H1 (cell line): ENCODE measurements around the gene P2RY1. TPM values are rescaled to one million over a fixed set of nuclear protein-coding genes. Genes with fewer than 3 reads are reported as not detected.

Experiments
- CTCF ChIA-PET: fragments of 300-600 bp; sonication (Branson Sonifier 250); formaldehyde crosslinking; loops from one replicate; lab custom pipeline; 2021; ENCODE audit not compliant: partially characterized antibody; lab: Charles Lee
- POLR2A ChIA-PET: fragments of 300-600 bp; sonication (Branson Sonifier 250); formaldehyde crosslinking; loops from one replicate; lab custom pipeline; 2021; ENCODE audit warnings: inconsistent platforms; ENCODE audit not compliant: partially characterized antibody; lab: Charles Lee
- DNase-seq, 2 experiments: peaks; one replicate each; pipeline versions ENCODE4 v3.0.0 to v3.0.0-alpha.2; 2010 to 2022; ENCODE audit warnings: low spot score in 2 of 2, low read depth in 1 of 2, mixed read lengths in 1 of 2
- FAIRE-seq: peaks from 2 replicates; lab custom pipeline; 2011; peaks lifted over from hg19 to GRCh38; lab: Jason Lieb, UNC
- H2AFZ ChIP-seq: 2 replicates; pipeline ENCODE4 v1.8.1; 2012; ENCODE audit warnings: low read length, inconsistent platforms
- H2AK5ac ChIP-seq: 2 replicates; pipeline ENCODE4 v1.6.1; 2013; ENCODE audit warnings: low read depth, low read length
- H2BK120ac ChIP-seq: replicated peaks from 2 replicates; pipeline ENCODE3; 2013; ENCODE audit warnings: low read depth, low read length, inconsistent platforms
- H2BK12ac ChIP-seq: 2 replicates; pipeline ENCODE4 v1.6.1; 2013; ENCODE audit warnings: low read depth, low read length
- H2BK15ac ChIP-seq: 2 replicates; pipeline ENCODE4 v1.6.1; 2013; ENCODE audit warnings: low read length
- H2BK20ac ChIP-seq: 2 replicates; pipeline ENCODE4 v1.6.1; 2013; ENCODE audit warnings: low read length
- H2BK5ac ChIP-seq: 2 replicates; pipeline ENCODE4 v1.6.1; 2013; ENCODE audit warnings: low read depth, low read length
- H3K14ac ChIP-seq: 2 replicates; pipeline ENCODE4 v1.6.1; 2013; ENCODE audit warnings: inconsistent platforms; ENCODE audit not compliant: insufficient read length
- H3K18ac ChIP-seq: 2 replicates; pipeline ENCODE4 v1.6.1; 2013; ENCODE audit warnings: low read length; ENCODE audit errors: extremely low read depth
- H3K23ac ChIP-seq: 2 replicates; pipeline ENCODE4 v1.6.1; 2013; ENCODE audit warnings: inconsistent platforms; ENCODE audit not compliant: insufficient read length
- H3K23me2 ChIP-seq: 2 replicates; pipeline ENCODE4 v1.6.1; 2013; ENCODE audit warnings: low read depth, low read length
- H3K27ac ChIP-seq: 2 replicates; pipeline ENCODE4 v1.6.1; 2011; ENCODE audit warnings: low read depth, low read length, inconsistent platforms
- H3K27me3 ChIP-seq, 4 experiments: replicated peaks in 1 of 4; 1 replicate in 1 of 4; 2 replicates in 3 of 4; pipeline versions ENCODE4 v1.6.1 to v1.8.1; 2011 to 2013; ENCODE audit warnings: low read length in 3 of 4, mild to moderate bottlenecking in 3 of 4, inconsistent platforms in 2 of 4, mixed read lengths in 2 of 4, moderate library complexity in 1 of 4; ENCODE audit not compliant: control insufficient read depth in 3 of 4, insufficient read depth in 3 of 4; ENCODE audit errors: extremely low read depth in 1 of 4
- H3K36me3 ChIP-seq, 4 experiments: 2 replicates each; pipeline versions ENCODE4 v1.6.1 to v1.8.1; 2011 to 2013; ENCODE audit warnings: mild to moderate bottlenecking in 4 of 4, low read length in 3 of 4, moderate library complexity in 2 of 4, control low read depth in 1 of 4, inconsistent platforms in 1 of 4; ENCODE audit not compliant: insufficient read depth in 4 of 4, control insufficient read depth in 2 of 4
- H3K4ac ChIP-seq: replicated peaks from 2 replicates; pipeline ENCODE3; 2013; ENCODE audit warnings: low read length, low read depth, mixed read lengths, inconsistent platforms; ENCODE audit not compliant: insufficient read length
- H3K4me1 ChIP-seq, 4 experiments: replicated peaks in 1 of 4; 1 replicate in 1 of 4; 2 replicates in 3 of 4; pipeline versions ENCODE4 v1.6.1 to v1.8.1; 2011 to 2013; ENCODE audit warnings: low read length in 3 of 4, inconsistent platforms in 2 of 4, mixed read lengths in 1 of 4; ENCODE audit not compliant: insufficient read depth in 4 of 4, control insufficient read depth in 3 of 4
- H3K4me2 ChIP-seq, 2 experiments: 2 replicates each; pipeline versions ENCODE4 v1.6.1 to v1.8.1; 2011 to 2013; ENCODE audit warnings: low read depth in 2 of 2, low read length in 2 of 2, control low read depth in 1 of 2, inconsistent platforms in 1 of 2, mild to moderate bottlenecking in 1 of 2; ENCODE audit not compliant: insufficient read depth in 1 of 2
- H3K4me3 ChIP-seq, 4 experiments: fragments of 200-600, 300-600 bp in 1 of 4; sonication (generic), shearing (Covaris generic), sonication (Bioruptor Twin) in 1 of 4; 2 replicates each; pipeline versions ENCODE4 v1.5.1 to v1.8.1; 2011 to 2016; ENCODE audit warnings: low read length in 4 of 4, low read depth in 3 of 4, control low read depth in 2 of 4, inconsistent platforms in 2 of 4, mild to moderate bottlenecking in 2 of 4, mixed read lengths in 1 of 4, moderate library complexity in 1 of 4; ENCODE audit not compliant: insufficient read depth in 2 of 4; ENCODE audit errors: extremely low read depth in 1 of 4
- H3K56ac ChIP-seq: replicated peaks from 2 replicates; pipeline ENCODE3; 2013; ENCODE audit warnings: low read depth, mild to moderate bottlenecking, mixed read lengths, low read length, inconsistent platforms; ENCODE audit not compliant: insufficient read length
- H3K79me1 ChIP-seq: 2 replicates; pipeline ENCODE4 v1.6.1; 2013; ENCODE audit warnings: low read depth, low read length, control low read depth
- H3K79me2 ChIP-seq, 2 experiments: 2 replicates each; pipeline versions ENCODE4 v1.6.1 to v1.8.1; 2012 to 2013; ENCODE audit warnings: low read length in 2 of 2, mild to moderate bottlenecking in 2 of 2, inconsistent platforms in 1 of 2; ENCODE audit not compliant: insufficient read depth in 2 of 2, control insufficient read depth in 1 of 2
- H3K9ac ChIP-seq, 4 experiments: replicated peaks in 1 of 4; 1 replicate in 1 of 4; 2 replicates in 3 of 4; pipeline versions ENCODE4 v1.6.1 to v1.8.1; 2011 to 2013; ENCODE audit warnings: low read depth in 3 of 4, low read length in 3 of 4, control low read depth in 2 of 4, mild to moderate bottlenecking in 2 of 4, moderate library complexity in 2 of 4, inconsistent platforms in 1 of 4; ENCODE audit errors: extremely low read depth in 1 of 4
- H3K9me3 ChIP-seq, 2 experiments: 2 replicates each; pipeline versions ENCODE4 v1.6.1 to v1.8.1; 2012 to 2013; ENCODE audit warnings: mild to moderate bottlenecking in 2 of 2, moderate library complexity in 2 of 2, control low read depth in 1 of 2, inconsistent platforms in 1 of 2, low read depth in 1 of 2, low read length in 1 of 2, mixed read lengths in 1 of 2; ENCODE audit not compliant: insufficient read depth in 2 of 2
- H4K20me1 ChIP-seq, 2 experiments: replicated peaks in 1 of 2; 2 replicates each; pipeline versions ENCODE3 to v1.8.1; 2011 to 2013; ENCODE audit warnings: inconsistent platforms in 2 of 2, low read length in 2 of 2, mild to moderate bottlenecking in 1 of 2; ENCODE audit not compliant: insufficient read depth in 2 of 2, control insufficient read depth in 1 of 2
- H4K5ac ChIP-seq: 2 replicates; pipeline ENCODE4 v1.6.1; 2013; ENCODE audit warnings: low read length, low read depth, mixed read lengths, inconsistent platforms; ENCODE audit not compliant: insufficient read length
- H4K8ac ChIP-seq: 2 replicates; pipeline ENCODE4 v1.8.0; 2013; ENCODE audit warnings: mild to moderate bottlenecking, moderate library complexity, low read length, inconsistent platforms; ENCODE audit not compliant: insufficient read depth; ENCODE audit errors: extremely low read depth
- H4K91ac ChIP-seq: replicated peaks from 2 replicates; pipeline ENCODE3; 2013; ENCODE audit warnings: low read length, mixed read lengths, inconsistent platforms; ENCODE audit not compliant: insufficient read length
- FOSL1 ChIP-seq: IDR thresholded peaks from 2 replicates; pipeline ENCODE4 v1.6.1; 2011; ENCODE audit warnings: mild to moderate bottlenecking, low read depth, low read length, moderate library complexity; ENCODE audit not compliant: insufficient read depth
- NANOG ChIP-seq: IDR thresholded peaks from 2 replicates; pipeline ENCODE4 v1.6.1; 2011; ENCODE audit warnings: low read length, low read depth, mild to moderate bottlenecking, inconsistent platforms; ENCODE audit not compliant: insufficient read depth, poor library complexity, severe bottlenecking
- WGBS, 2 experiments: shearing (Covaris generic) in 1 of 2; methylation state at CpG; one replicate each; pipeline versions ENCODE4 v1.1.6 to v1.1.7; 2013 to 2015; ENCODE audit warnings: low lambda C conversion rate in 2 of 2, mixed read lengths in 2 of 2, inconsistent platforms in 1 of 2, low coverage in 1 of 2, missing lambda C conversion rate in 1 of 2; ENCODE audit not compliant: insufficient replicate concordance in 2 of 2, insufficient coverage in 1 of 2, insufficient read length in 1 of 2; ENCODE audit errors: extremely low coverage in 1 of 2, missing lambda C conversion rate in 1 of 2; 5-methylcytosine and 5-hydroxymethylcytosine counted together
- polyA plus RNA-seq, 7 experiments: library from polyadenylated mRNA; depleted of rRNA in 3 of 7; stranded (reverse) in 5 of 7; unstranded in 2 of 7; fragments of >200 nt in 5 of 7; fragments of 200-250 nt in 2 of 7; gene quantifications; 1 replicate in 5 of 7; 2 replicates in 1 of 7; 4 replicates in 1 of 7; pipeline versions ENCODE4 v1.2.1 to v1.2.3, GENCODE V29; 2011 to 2013; ENCODE audit warnings: missing spikeins in 2 of 7, mixed read lengths in 2 of 7
- total RNA-seq: library from RNA; stranded (reverse); fragmentation: NEBNext Ultra II Directional; extraction: Animal tissue kit (Norgen Biotek cat#: 25700); gene quantifications from 2 replicates; pipeline ENCODE4 v1.2.1, GENCODE V29; 2021

Gene P2RY1
- total and polyA plus RNA-seq, 2 of the 8 experiments (the other 6 are each of a cell fraction or from before 2014, with no cell fraction given): 6.5 to 28.3 TPM

GRCh38 chr3:152853196-152853595 is 18.3 kb downstream of the P2RY1 start:
- Histone ChIP-seq H3K14ac (no peak overlapping the region), H3K27me3 (no peaks in the 10 kb centered on the region), H3K4me2 (no peak overlapping the region), H3K4me3 (no peak overlapping the region), H4K5ac (no peak overlapping the region), H4K8ac (no peak overlapping the region), H2BK5ac (no peak overlapping the region), H3K4ac (no peak overlapping the region), H4K91ac (no peak overlapping the region), H3K36me3 (no peaks in the 10 kb centered on the region; a peak in 1 of 8 replicates), H3K56ac (no peak overlapping the region), H2BK120ac (no peak overlapping the region), H3K79me2 (no peaks in the 10 kb centered on the region), H3K9me3 (peaks cover 3 to 7% of the 10 kb centered on the region in 2 experiments; a peak in 2 of 4 replicates), H2AFZ (no peak overlapping the region), H3K9ac (no peak overlapping the region), H4K20me1 (no peaks in the 10 kb centered on the region), H3K23me2 (no peaks in the 10 kb centered on the region), H3K18ac (no peak overlapping the region), H2AK5ac (no peak overlapping the region), H3K79me1 (no peaks in the 10 kb centered on the region), H2BK12ac (no peak overlapping the region), H2BK15ac (no peak overlapping the region), H3K4me1 (no peaks in the 10 kb centered on the region), H3K27ac (no peak overlapping the region), H2BK20ac (no peak overlapping the region), H3K23ac (no peak overlapping the region)
- TF ChIP-seq NANOG (no peak), FOSL1 (no peak)
- FAIRE-seq (no peak), DNase-seq (no peak)
- POLR2A ChIA-PET: no interaction called here
- WGBS, 2 experiments: 92% methylated on average over 2 of the region's 2 CpGs; no CpG with 5 or more reads in 1 of the 2 experiments
- CTCF ChIA-PET: no interaction called here
